Stimulated activated CD4-positive, alpha-beta T cell treated with anti-CD3 and anti-CD28 coated beads, Interleukin-12 subunit alpha, Interleukin-12 subunit beta, amount 100 ng/mL, for 48 hours (primary cell): ENCODE measurements around the gene CD164L2.

Source experiments
- DNase-seq, 3 donors: peaks; one replicate each; pipeline ENCODE4 v3.0.0-alpha.2; 2020; ENCODE audit warnings: low read depth in 2 of 3, low spot score in 1 of 3

CD164L2 gene

GRCh38 chr1:27365372-27366112, 17.6 kb downstream of the CD164L2 start:
- peak; percentile 68 to 84 (median 76) for DNase-seq

- DNase-seq = no peak
Measured at GRCh38 chr1:27364696-27365371, 18.3 kb downstream of the CD164L2 start.

GRCh38 chr1:27363766-27364695, 19.1 kb downstream of the CD164L2 start:
- no peak for DNase-seq

- no peak for DNase-seq
Measured at GRCh38 chr1:27361553-27361952, 21.6 kb downstream of the CD164L2 start.

- no peak for DNase-seq
Measured at GRCh38 chr1:27361044-27361402, 22.1 kb downstream of the CD164L2 start.

- no peak for DNase-seq
Measured at GRCh38 chr1:27360159-27361043, 22.7 kb downstream of the CD164L2 start.

- no peak for DNase-seq
Measured at GRCh38 chr1:27359822-27360158, 23.3 kb downstream of the CD164L2 start.

GRCh38 chr1:27358928-27359313, 24.2 kb downstream of the CD164L2 start:
- no peak for DNase-seq

- no peak for DNase-seq
Measured at GRCh38 chr1:27358038-27358927, 24.9 kb downstream of the CD164L2 start.

GRCh38 chr1:27357281-27358037, 25.7 kb downstream of the CD164L2 start:
- peak; percentile 70 to 84 (median 75) for DNase-seq

GRCh38 chr1:27356619-27357280, 26.4 kb downstream of the CD164L2 start:
- no peak for DNase-seq

- DNase-seq = no peak
Measured at GRCh38 chr1:27356277-27356618, 26.9 kb downstream of the CD164L2 start.

GRCh38 chr1:27355683-27356082, 27.4 kb downstream of the CD164L2 start:
- no peak for DNase-seq

GRCh38 chr1:27353629-27354028, 29.5 kb downstream of the CD164L2 start:
- DNase-seq = no peak

GRCh38 chr1:27353166-27353565, 30.0 kb downstream of the CD164L2 start:
- no peak for DNase-seq

- DNase-seq = no peak
Measured at GRCh38 chr1:27351541-27352107, 31.5 kb downstream of the CD164L2 start.

- no peak for DNase-seq
Measured at GRCh38 chr1:27350663-27351540, 32.2 kb downstream of the CD164L2 start.
